Fibroblast of skin of scalp (primary cell): ENCODE measurements around the gene HTR2C.
A peak's percentile ranks its signal among the peaks of the same experiment; 100 is the strongest.
"Not testable (repeated sequence)": the region's sequence is repeated elsewhere in the genome, so short reads cannot be mapped to it uniquely, and the experiment has no call there.

Experiments used
- DNase-seq: peaks from one replicate; pipeline ENCODE4 v3.0.0-alpha.2; 2013

HTR2C gene

DNA sequence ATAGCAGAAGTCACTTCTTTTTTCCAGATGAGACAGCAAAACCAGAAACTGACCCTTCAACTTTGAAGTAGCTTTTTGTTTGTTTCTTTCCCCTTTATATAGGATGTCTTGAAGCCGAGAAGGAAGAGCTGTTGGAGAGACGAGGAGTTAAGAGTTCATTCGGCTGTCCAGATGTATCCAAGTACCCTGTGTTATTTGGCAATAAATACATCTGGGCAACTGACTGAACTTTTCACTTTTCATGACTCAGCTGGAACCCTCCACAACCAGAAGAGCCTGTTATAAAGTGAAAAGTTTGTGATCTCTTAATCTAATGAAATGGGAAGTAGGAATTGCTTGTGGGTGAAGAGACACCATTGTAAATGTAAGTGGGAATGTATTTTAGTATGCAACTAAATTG is 131.2 kb downstream of the HTR2C start:
- DNase-seq = no peak

DNA sequence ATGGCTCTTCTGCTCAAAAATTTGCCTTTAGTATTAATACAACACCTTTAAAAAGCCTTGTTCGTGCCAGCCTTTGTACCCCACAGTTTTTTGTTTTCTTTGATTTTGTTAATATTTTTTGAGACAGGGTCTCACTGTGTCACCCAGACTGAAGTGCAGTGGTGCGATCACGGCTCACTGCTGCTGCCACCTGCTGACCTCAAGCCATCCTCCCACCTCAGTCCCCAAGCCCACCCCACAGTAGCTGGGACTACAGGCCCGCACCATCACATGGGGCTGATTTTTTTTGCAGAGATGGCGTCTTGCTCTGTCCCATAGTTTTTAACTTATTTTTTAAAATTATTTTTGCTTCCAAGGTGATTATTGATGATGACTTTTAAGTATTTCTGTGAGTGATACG is 134.0 kb downstream of the HTR2C start:
- DNase-seq = no peak

DNA sequence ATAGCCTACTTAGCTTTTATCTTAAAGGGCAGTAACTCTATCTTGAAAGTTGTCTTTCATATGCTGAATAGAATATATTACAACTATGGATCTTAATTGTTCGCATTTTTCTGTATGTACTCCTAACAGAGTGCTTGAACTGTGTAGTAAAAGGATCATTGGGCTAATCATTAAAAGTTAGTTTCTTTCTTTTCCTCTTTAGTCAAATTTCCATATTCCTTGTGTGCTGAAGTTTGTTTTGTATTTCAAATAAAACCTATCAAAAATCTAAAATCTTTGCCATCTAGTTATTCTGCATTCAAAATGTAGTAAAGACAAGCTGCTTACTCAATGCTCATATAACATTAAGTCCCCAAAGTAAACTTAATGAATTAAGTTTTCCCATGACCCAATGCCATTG is 182.7 kb downstream of the HTR2C start:
- no peak for DNase-seq

DNA sequence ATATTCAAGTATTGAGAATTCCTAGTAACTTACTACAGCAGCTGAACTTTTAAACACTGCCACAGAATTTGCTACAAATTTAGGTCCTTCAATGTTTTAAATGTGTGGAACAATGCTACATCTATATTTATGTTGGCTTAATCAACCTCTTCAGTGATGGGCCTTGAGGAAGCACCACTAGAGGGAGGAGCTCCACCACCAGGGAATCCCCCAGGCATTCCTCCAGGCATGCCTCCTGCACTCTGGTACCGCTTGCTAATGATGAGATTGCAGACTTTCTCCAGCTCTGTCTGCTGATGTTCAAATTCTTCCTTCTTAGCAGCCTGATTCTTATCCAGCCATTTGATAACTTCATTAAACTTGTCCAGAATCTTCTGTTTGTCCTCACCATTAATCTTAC is 190.8 kb downstream of the HTR2C start:
- no peak for DNase-seq

DNA sequence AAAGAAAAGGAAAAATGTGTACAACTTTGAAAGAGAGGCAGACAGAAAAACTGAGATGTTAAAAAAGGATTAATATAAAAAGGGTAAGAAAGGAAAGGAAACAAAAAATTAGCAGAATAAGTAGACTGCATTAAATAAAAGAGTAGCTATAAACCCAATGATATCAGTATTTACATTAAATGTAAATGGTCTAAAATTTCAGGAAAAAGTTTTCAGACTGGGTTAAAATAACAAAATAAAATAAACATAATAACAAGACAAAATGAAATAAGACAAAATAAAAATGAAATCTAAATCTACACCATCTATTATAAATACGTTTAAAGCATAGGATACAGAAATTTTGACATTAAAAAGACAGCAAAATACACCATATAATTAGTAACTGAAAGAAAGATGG is 199.0 kb downstream of the HTR2C start:
- DNase-seq = no peak

DNA sequence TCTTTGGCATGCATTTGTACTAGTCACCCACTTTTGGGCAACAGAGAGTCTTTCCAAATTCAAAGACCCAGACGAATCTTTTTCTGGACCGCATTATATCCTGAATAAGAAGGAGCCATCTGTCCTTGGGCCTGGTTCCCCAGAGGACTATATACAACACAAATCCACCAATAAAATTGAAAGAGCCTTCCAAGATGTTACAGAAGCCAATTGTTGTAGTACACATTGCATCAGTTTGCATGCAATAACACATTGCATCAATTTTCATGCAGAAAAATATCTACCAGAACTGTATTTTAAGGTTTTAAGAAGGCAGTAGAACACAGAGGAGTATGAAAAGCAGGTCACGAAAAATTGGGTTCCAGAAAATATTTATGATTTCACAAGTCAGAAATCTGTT is 203.2 kb downstream of the HTR2C start:
- DNase-seq = no peak

DNA sequence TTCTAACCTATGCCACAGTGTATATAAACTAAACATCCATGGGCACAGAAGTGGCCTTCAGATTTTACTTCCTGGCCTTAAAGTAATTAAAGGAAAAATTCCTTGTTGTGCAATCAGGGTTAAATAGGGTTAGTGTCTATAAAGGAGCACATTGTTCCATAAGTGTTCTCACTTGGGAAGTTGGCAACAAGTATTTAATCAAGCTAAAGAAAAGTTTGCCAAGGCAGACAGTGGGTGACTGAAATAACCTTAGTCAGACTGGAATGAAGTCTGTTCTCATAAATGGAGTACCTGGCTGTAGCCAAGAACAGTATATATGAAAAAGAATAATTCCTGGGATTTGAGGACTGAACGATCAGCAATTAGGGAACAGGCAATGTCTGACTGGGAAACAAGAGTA is 213.6 kb downstream of the HTR2C start:
- DNase-seq = no peak

DNA sequence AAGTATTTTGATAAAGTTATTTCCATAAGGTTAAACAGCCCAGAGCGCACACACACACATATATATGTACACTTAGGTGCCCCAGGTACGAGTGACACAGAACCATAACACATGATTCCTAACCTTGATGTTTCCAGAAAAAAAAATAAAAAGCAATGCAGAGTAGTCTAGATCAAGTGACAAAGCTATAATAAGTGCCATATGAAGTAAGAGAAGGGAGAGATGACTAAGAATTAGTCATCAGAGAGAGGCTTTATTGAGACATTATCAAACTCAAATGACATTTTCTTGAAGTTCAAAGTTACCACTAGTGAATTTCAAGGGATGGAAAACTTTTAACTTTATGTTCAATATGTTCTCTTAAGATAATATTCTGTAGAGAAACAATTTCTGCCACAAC is 215.0 kb downstream of the HTR2C start:
- DNase-seq = peak; percentile 1

DNA sequence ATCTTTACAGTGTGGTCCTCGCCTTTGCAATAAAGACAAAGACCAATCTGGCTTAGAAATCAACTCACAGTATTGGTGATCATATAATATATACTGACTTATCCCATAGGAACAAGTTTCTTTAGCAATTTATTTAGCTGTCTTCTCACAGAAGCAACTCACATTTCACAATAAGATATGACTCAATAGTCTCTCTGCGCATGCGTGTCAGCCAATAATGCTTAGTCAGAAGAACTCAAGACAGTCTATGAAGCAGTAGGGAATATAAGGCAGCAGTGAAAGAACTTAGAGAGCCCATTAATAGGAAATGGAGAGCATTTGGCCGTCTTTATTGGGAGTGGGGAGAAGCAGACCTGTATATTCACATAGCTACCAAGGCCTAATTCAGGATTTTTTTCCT is 216.8 kb downstream of the HTR2C start:
- peak; percentile 36 for DNase-seq

DNA sequence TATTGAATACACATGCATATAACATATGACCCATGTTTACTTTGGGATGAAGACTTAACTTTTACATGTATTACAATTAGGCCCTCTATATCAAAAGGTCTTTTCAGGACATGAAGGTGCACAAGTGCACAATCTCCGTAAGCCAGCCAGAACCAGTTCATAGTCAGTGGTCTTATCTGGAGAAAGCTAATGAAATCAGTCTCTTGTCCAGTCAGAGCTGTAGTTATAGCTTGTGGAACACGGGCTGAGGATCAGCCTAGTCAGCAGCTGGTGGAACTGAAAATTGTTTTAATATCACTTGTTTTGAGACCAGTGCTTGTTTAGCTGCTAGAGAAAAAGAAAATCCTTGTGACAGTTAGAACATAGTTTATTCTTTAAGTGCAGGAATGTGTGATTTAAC is 235.6 kb downstream of the HTR2C start:
- DNase-seq = no peak

DNA sequence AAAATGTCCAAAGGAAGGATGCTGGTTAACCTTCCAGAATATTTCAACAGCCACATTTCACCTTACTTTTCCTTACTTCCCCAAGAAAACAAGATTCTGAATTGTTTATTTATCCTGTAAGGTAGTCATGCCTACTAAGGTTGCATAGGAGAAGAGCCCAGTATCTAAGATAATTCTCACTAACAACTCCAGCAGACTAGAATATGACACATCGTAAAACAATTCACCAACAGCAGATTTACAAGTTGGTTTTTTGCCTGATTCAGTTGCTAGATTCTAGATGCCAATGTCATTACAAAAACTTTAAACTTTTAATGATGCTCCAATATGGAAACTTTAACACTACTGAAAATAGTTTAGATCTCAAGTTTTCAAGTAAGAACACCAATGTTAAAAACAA is 257.2 kb downstream of the HTR2C start:
- no peak for DNase-seq

DNA sequence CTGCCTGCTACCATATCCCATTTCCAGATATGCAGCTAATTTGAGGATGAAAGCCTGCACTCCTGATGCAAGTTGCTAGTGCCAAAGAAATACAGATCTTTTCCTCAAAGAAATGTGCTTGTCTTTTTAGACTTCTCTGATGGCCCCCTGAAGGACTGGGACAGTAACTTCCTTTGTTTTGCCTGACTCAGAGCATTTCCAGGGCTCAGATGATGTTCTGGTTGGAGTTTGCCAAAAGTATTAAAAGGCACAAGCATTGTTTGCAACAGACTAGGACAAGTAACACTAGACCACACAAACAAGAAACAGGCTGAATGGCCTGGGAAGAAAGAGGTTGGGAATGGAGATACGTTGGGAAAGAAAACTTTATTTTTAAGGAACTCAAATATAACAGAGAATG is 258.3 kb downstream of the HTR2C start:
- no peak for DNase-seq

DNA sequence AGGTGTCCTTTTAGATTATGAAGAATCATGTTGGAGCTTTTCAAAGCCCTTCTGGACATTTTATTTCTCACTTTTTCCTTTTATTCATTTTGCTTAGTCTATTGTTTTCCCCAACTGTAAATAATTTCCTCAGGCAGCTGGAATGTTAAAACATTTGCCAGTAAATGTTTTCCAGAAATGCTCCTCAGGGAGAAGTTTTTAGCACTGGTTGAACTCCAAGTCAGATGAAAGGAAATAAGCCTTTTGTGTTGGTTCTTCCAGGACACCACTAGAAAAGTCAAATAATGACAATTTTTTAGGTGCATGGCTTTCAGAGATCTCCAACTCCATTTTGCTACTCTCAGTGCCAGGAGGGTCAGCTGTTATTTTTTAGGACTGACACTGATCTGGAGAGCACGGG is 305.6 kb downstream of the HTR2C start:
- DNase-seq = no peak

DNA sequence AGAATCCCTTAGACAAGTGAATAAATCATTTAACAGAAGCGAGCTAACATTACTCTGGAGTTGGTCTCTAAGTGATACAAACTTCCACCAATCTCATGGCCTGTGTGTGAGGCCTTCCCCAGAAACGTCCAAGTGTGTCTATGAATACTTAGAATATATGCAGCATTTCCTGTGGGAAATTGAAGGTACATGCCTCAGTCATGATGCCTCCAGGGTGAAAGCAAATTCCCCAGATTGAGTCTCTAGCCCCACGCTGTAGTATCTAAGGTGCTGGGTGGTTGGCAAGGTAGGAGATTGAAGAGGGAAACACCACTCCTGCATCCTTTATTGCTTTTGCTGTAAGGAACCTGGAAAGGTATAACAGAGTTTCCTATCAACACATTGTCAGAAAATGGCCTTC is 319.7 kb downstream of the HTR2C start:
- no peak for DNase-seq

DNA sequence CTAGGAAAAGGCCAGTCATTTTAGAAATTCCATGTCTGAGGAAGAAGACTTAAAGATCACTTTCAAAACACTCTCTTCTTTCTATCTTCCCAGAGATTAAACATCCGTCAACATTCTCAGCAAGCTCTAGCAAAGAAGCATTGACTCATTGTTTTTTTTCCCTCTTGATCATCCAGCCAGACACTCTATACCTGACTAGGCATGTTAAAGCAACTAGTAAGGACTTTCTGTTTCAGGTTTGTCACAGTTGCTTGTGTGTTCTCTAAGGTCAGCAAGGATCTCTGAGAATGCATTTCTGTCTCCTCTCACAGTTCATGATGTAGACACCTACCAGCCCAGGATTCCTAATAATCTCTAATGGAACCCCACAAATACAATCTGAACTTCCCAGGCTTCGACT is 321.4 kb downstream of the HTR2C start:
- DNase-seq = no peak

DNA sequence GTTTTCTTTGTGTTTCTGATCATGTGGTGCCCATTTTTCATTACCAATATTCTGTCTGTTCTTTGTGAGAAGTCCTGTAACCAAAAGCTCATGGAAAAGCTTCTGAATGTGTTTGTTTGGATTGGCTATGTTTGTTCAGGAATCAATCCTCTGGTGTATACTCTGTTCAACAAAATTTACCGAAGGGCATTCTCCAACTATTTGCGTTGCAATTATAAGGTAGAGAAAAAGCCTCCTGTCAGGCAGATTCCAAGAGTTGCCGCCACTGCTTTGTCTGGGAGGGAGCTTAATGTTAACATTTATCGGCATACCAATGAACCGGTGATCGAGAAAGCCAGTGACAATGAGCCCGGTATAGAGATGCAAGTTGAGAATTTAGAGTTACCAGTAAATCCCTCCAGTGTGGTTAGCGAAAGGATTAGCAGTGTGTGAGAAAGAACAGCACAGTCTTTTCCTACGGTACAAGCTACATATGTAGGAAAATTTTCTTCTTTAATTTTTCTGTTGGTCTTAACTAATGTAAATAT is 323.2 kb downstream of the HTR2C start:
- no peak for DNase-seq

DNA sequence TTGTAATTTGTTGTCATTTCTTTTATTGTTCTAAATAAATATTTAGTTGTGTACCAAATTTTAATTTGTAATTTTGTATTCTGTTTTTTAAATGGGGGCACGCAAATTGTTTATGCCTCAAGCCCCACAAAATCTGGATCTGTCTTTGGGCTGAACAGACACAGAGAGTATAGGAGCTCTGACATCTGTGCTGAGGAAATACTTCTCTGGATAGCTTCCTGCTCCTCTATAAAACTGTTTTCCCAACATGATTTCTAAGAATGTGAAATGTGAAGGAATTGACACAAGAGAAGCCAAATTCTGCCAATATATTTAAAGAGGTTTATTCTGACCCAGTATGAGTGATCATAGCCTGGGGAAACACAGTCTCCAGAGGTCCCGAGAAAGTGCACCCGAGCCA is 340.5 kb downstream of the HTR2C start:
- no peak for DNase-seq

DNA sequence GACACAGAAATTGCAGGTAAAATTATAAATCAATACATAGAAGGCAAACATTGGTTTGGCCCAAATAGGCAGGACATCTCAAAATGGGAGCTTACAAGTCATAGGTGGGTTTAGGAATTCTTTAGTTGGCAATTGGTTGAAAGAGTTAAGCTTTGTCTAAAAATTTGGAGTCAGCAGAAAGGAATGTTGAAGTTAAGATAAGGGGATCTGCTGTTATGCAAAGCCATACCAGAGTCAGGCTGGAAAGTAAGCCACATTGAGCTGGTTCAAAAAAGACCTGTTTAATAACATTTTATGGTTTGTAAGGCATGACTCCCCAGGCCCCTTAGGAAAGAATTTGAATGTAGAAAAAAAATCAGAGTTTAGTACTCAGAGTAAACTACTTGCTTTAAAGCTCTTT is 341.0 kb downstream of the HTR2C start:
- peak; percentile 26 for DNase-seq

DNA sequence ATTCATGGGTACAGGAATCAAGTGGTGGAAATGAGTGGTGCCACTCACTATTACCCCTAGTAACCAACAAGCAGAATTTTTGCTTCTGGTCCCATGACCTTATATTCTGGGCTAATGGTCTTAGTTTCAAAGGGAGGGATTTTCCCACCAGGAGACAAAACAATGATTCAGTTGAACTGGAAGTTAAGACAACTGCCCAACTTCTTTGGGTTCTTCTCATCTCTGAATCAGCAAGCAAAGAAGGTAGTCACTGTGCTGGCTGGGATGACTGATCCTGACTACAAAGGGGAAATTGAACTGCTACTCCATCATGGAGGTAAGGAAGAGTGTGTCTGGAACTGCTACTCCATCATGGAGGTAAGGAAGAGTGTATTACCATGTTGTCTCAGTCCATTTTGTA is 346.3 kb downstream of the HTR2C start:
- DNase-seq = no peak

DNA sequence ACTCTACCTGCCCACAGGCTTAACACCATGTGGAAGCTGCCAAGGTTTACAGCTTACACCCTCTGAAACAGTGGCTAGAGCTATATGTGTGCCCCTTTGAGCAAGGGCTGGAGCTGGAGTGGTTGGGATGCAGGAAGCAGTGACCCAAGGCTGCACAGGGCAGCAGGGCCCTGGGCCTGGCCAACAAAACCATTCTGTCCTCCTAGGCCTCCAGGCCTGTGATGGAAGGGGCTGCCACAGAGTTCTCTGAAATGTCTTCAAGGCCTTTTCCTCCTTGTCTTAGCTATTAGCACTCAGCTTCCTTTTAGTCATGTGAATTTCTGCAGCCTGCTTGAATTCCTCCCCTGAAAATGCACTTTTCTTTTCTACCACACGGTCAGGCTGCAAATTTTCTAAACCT is 348.7 kb downstream of the HTR2C start:
- DNase-seq = no peak

DNA sequence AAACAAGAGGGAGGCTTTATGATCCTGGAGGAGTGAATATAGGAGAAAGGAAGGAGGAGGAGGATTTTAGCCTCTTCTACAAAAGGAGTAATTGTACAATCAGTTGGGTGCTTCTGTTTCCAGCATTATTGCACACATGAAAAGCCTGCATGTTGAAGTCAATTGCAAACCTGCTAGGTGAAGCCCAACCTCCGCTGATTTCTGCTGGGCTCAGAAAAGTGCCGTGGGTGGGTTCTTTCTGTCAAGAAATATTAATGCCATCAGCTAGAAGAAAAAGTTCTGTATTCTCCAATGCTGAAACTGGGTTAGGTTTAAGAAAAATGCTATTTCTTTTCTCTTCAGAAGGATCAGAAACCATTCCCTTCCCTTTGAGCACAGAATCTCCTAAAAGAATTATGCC is 349.4 kb downstream of the HTR2C start:
- DNase-seq = not testable (repeated sequence)

DNA sequence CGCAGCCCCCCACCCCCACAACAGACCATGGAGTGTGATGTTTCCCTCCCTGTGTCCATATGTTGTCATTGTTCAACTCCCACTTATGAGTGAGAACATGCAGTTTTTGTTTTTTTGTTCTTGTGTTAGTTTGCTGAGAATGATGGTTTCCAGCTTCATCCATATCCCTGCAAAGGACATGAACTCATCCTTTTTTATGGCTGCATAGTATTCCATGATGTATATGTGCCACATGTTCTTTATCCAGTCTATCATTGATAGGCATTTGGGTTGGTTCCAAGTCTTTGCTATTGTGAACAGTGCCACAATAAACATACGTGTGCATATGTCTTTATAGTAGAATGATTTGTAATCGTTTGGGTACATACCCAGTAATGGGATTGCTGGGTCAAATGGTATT is 353.2 kb downstream of the HTR2C start:
- DNase-seq = not testable (repeated sequence)

DNA sequence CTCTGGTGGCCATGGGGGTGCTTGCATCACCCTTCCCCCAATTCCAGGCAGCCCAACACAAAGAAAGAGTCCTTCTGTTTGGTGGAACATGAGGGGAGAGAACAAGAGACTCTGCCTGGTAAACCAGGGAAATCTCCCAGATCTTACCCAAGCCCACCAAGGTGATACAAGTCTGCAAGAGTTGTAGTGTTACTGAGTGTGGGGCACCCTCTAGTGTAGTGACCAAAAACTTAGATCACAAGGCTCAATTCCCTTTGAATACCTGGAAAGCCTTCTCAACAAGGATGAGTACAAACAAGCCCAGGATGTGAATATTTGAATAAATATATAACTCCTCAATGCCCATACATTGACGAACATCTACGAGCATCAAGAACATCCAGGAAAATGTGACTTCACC is 368.8 kb downstream of the HTR2C start:
- no peak for DNase-seq
